A172 (cell line): ENCODE measurements around the gene RNF166. TPM values are rescaled to one million over a fixed set of nuclear protein-coding genes. Genes with fewer than 3 reads are reported as not detected.

ENCODE experiments used
- DNase-seq: peaks from one replicate; pipeline ENCODE4 v3.0.0-alpha.2; 2015; ENCODE audit warnings: low spot score
- total RNA-seq: library from RNA; depleted of rRNA; stranded (reverse); fragments of >200 nt; shearing (Covaris generic); gene quantifications from 2 replicates; pipeline ENCODE4 v1.2.3, GENCODE V29; 2014

The RNF166 gene
- total RNA-seq, 1 experiment from 2014 or later = 51.2 TPM

- no peak for DNase-seq
Observed at GRCh38 chr16:88723911-88724310, 17.7 kb upstream of the RNF166 start.

GRCh38 chr16:88723507-88723887 lies 17.3 kb upstream of the RNF166 start:
- DNase-seq = no peak

- no peak for DNase-seq
Observed at GRCh38 chr16:88722784-88723506, 16.7 kb upstream of the RNF166 start.

- DNase-seq = no peak
Observed at GRCh38 chr16:88721815-88722755, 15.9 kb upstream of the RNF166 start.

- DNase-seq = no peak
Observed at GRCh38 chr16:88721236-88721635, 15.0 kb upstream of the RNF166 start.

- DNase-seq = no peak
Observed at GRCh38 chr16:88720396-88720970, 14.3 kb upstream of the RNF166 start.

GRCh38 chr16:88719933-88720296 lies 13.7 kb upstream of the RNF166 start:
- DNase-seq = no peak

- DNase-seq = no peak
Observed at GRCh38 chr16:88719267-88719932, 13.2 kb upstream of the RNF166 start.

- no peak for DNase-seq
Observed at GRCh38 chr16:88718178-88718577, 12.0 kb upstream of the RNF166 start.

- no peak for DNase-seq
Observed at GRCh38 chr16:88716601-88717001, 10.4 kb upstream of the RNF166 start.

GRCh38 chr16:88716201-88716600 lies 10.0 kb upstream of the RNF166 start:
- no peak for DNase-seq

- no peak for DNase-seq
Observed at GRCh38 chr16:88715312-88716190, 9.3 kb upstream of the RNF166 start.

GRCh38 chr16:88714420-88715302 lies 8.5 kb upstream of the RNF166 start:
- DNase-seq = no peak

- DNase-seq = peak; percentile 61
Observed at GRCh38 chr16:88713568-88714419, 7.6 kb upstream of the RNF166 start.

- no peak for DNase-seq
Observed at GRCh38 chr16:88713054-88713453, 6.8 kb upstream of the RNF166 start.

- DNase-seq = no peak
Observed at GRCh38 chr16:88712362-88712979, 6.3 kb upstream of the RNF166 start.

- DNase-seq = no peak
Observed at GRCh38 chr16:88711750-88712340, 5.6 kb upstream of the RNF166 start.

GRCh38 chr16:88710556-88710955 lies 4.3 kb upstream of the RNF166 start:
- DNase-seq = no peak
